Hepatocyte (in vitro differentiated cells): Measurements from ENCODE around the gene GBP3. TPM values are rescaled to one million over a fixed set of nuclear protein-coding genes. Genes with fewer than 3 reads are reported as not detected.
"Not testable (repeated sequence)": the region's sequence is repeated elsewhere in the genome, so short reads cannot be mapped to it uniquely, and the experiment has no call there.

ENCODE experiments used
- DNase-seq: peaks from one replicate; pipeline ENCODE4 v3.0.0-alpha.2; 2016; ENCODE audit warnings: low spot score
- H2AFZ ChIP-seq: fragments of 200-600 bp; sonication (generic); 2 replicates; pipeline ENCODE4 v1.6.0; 2016; ENCODE audit warnings: antibody characterized with exemption, mild to moderate bottlenecking
- H3K27ac ChIP-seq: fragments of 200-600 bp; sonication (generic); 2 replicates; pipeline ENCODE4 v1.5.1; 2016; ENCODE audit warnings: mild to moderate bottlenecking
- H3K27me3 ChIP-seq: fragments of 200-600 bp; sonication (generic); 2 replicates; pipeline ENCODE4 v1.6.1; 2016
- H3K36me3 ChIP-seq: fragments of 200-600 bp; sonication (generic); replicated peaks from 2 replicates; pipeline ENCODE4 v1.5.1; 2016; ENCODE audit warnings: low read depth; ENCODE audit not compliant: insufficient read depth
- H3K4me1 ChIP-seq: fragments of 200-600 bp; sonication (generic); 2 replicates; pipeline ENCODE4 v1.5.1; 2016; ENCODE audit warnings: mild to moderate bottlenecking, moderate library complexity; ENCODE audit not compliant: insufficient read depth
- H3K4me2 ChIP-seq: fragments of 200-600 bp; sonication (generic); 2 replicates; pipeline ENCODE4 v1.6.0; 2016
- H3K4me3 ChIP-seq: fragments of 200-600 bp; sonication (generic); 2 replicates; pipeline ENCODE4 v1.5.1; 2016; ENCODE audit warnings: mild to moderate bottlenecking
- H3K79me2 ChIP-seq: fragments of 200-600 bp; sonication (generic); 2 replicates; pipeline ENCODE4 v1.6.0; 2017; ENCODE audit warnings: mild to moderate bottlenecking
- H3K9me2 ChIP-seq: fragments of 200-600 bp; sonication (generic); replicated peaks from 2 replicates; pipeline ENCODE4 v1.6.0; 2017; ENCODE audit warnings: mild to moderate bottlenecking; ENCODE audit not compliant: insufficient read depth
- H3K9me3 ChIP-seq: fragments of 200-600 bp; sonication (generic); 2 replicates; pipeline ENCODE4 v1.5.1; 2016; ENCODE audit warnings: low read depth, mild to moderate bottlenecking
- H4K20me1 ChIP-seq: fragments of 200-600 bp; sonication (generic); 2 replicates; pipeline ENCODE4 v1.6.0; 2016; ENCODE audit warnings: mild to moderate bottlenecking; ENCODE audit not compliant: insufficient read depth, poor library complexity, severe bottlenecking
- EZH2 ChIP-seq: fragments of 200-600 bp; sonication (generic); IDR thresholded peaks from 2 replicates; pipeline ENCODE4 v1.6.1; 2016; ENCODE audit warnings: antibody characterized with exemption, mild to moderate bottlenecking, borderline replicate concordance
- EZH2phosphoT487 ChIP-seq: fragments of 200-600 bp; sonication (generic); IDR thresholded peaks from one replicate; pipeline ENCODE4 v1.6.1; 2018; ENCODE audit warnings: antibody characterized with exemption, mild to moderate bottlenecking, low read depth, moderate library complexity; ENCODE audit not compliant: unreplicated experiment, severe bottlenecking
- WGBS: methylation state at CpG from one replicate; pipeline ENCODE4 v1.1.6; 2016; ENCODE audit warnings: low lambda C conversion rate; ENCODE audit errors: missing lambda C conversion rate; 5-methylcytosine and 5-hydroxymethylcytosine counted together
- polyA plus RNA-seq: library from polyadenylated mRNA; unstranded; fragments of >200 nt; fragmentation: Nextera tagmentation; extraction: Ambion mirVana; gene quantifications from 2 replicates; pipeline ENCODE4 v1.2.1, GENCODE V29; 2016
- total RNA-seq: library from RNA; depleted of rRNA; stranded (reverse); fragments of >200 nt; gene quantifications from 2 replicates; pipeline ENCODE4 v1.2.3, GENCODE V29; 2014
- TF ChIP-seq, protein P1 (sequence below): fragments of 200-600 bp; sonication (generic); IDR thresholded peaks from 2 replicates; pipeline ENCODE4 v1.5.1; 2016; ENCODE audit warnings: antibody characterized with exemption, mild to moderate bottlenecking; ENCODE audit not compliant: poor library complexity

GBP3 gene
- total and polyA plus RNA-seq, 2 experiments from 2014 or later: 5.4 to 12.0 TPM

- Histone ChIP-seq H3K27me3 (no peaks in the 10 kb centered on the region), H3K79me2 (peaks cover 12% of the 10 kb centered on the region), H3K27ac (peak overlapping the region; percentile 86), H3K4me3 (no peak overlapping the region), H3K9me2 (no peaks in the 10 kb centered on the region), H3K9me3 (no peaks in the 10 kb centered on the region), H2AFZ (peak overlapping the region; percentile 13), H3K36me3 (no peaks in the 10 kb centered on the region), H4K20me1 (no peaks in the 10 kb centered on the region), H3K4me1 (no peaks in the 10 kb centered on the region), H3K4me2 (peak overlapping the region; percentile 73)
- no peak for DNase-seq
- TF ChIP-seq EZH2phosphoT487 (no peak), EZH2 (no peak)
- TF ChIP-seq, protein P1, sequence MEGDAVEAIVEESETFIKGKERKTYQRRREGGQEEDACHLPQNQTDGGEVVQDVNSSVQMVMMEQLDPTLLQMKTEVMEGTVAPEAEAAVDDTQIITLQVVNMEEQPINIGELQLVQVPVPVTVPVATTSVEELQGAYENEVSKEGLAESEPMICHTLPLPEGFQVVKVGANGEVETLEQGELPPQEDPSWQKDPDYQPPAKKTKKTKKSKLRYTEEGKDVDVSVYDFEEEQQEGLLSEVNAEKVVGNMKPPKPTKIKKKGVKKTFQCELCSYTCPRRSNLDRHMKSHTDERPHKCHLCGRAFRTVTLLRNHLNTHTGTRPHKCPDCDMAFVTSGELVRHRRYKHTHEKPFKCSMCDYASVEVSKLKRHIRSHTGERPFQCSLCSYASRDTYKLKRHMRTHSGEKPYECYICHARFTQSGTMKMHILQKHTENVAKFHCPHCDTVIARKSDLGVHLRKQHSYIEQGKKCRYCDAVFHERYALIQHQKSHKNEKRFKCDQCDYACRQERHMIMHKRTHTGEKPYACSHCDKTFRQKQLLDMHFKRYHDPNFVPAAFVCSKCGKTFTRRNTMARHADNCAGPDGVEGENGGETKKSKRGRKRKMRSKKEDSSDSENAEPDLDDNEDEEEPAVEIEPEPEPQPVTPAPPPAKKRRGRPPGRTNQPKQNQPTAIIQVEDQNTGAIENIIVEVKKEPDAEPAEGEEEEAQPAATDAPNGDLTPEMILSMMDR: no peak
Observed at GRCh38 chr1:89023026-89023425, 360 bp upstream of the GBP3 start.

- H4K20me1 ChIP-seq, H3K27ac ChIP-seq, H3K4me3 ChIP-seq, H3K9me3 ChIP-seq, H2AFZ ChIP-seq, H3K27me3 ChIP-seq, DNase-seq, H3K9me2 ChIP-seq, H3K4me2 ChIP-seq, H3K36me3 ChIP-seq, H3K4me1 ChIP-seq: not testable (repeated sequence)
- 77% methylated on average over 3 of the region's 3 CpGs for WGBS
- peaks cover 12% of the 10 kb centered on the region for H3K79me2 ChIP-seq
Observed at GRCh38 chr1:89018318-89018717, 4.3 kb downstream of the GBP3 start.

DNA sequence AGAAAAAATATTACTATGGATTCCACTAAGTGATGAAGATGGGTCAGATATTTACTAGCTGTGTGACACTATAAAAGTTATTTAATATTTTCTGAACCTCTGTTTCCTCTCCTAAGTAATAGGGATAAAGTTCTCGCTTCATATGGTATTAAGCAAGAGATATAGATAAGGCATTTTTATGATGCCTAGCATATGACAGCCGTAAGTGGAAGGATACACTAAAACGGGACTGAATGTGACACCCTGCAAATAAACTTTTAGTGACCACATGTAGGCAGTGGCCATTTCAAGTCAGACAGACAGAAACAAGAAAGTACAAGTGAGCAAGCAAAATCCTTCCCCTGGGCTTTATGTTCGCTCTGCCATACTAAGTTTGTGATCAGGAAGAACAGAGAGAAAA lies 14.2 kb downstream of the GBP3 start:
- Histone ChIP-seq H3K36me3 (no peaks in the 10 kb centered on the region), H3K27me3 (no peaks in the 10 kb centered on the region), H2AFZ (no peak overlapping the region), H4K20me1 (no peaks in the 10 kb centered on the region), H3K4me3 (no peak overlapping the region), H3K27ac (no peak overlapping the region), H3K79me2 (no peaks in the 10 kb centered on the region), H3K9me3 (no peaks in the 10 kb centered on the region), H3K4me2 (no peak overlapping the region), H3K9me2 (no peaks in the 10 kb centered on the region), H3K4me1 (no peaks in the 10 kb centered on the region)
- 69% methylated on average over 4 of the region's 4 CpGs for WGBS
- no peak for DNase-seq
- TF ChIP-seq EZH2 (no peak), EZH2phosphoT487 (no peak)
- TF ChIP-seq, protein P1: no peak

DNA sequence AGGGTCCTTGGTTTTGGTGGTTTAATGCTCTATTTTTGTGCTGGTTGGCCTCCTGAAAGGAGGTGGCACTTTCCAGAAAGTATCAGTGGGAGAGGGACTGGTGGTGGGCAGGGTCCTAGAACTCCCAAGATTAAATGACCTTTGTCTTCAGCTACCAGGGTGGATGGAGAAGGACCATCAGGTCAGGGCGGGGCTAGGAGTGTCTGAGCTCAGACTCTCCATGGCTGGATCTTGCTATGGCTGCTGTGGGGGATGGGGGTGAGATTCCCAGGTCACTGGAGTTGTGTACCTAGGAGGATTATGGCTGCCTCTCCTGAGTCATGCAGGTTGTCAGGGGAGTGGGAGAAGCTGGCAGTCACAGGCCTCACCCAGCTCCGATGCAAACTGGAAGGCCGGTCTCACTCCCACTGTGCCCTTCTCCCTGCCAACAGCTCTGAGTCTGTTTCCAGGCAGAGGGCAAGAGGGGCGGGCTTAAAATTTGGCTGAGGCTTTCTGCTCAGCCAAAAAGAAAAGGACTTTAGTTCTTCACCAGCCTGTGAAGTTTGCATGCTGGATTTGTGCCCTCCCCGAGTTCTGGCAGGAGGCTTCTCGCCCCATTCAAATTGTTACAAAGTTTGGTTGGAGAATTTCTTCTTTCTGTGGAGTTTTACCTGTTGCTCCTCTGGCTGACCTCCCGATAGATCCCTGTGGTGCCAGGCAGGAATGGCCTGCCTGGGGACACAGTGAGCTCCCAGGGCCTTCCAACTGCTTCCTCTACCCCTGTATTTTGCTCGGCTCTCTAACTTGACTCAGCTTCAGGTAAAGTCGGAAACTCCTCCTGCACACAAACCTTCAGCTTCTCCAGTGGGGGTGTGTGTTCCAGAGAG lies 17.1 kb downstream of the GBP3 start:
- WGBS: 94% methylated on average over 9 of the region's 9 CpGs
- Histone ChIP-seq H4K20me1 (no peaks in the 10 kb centered on the region), H3K79me2 (no peaks in the 10 kb centered on the region), H3K27me3 (no peaks in the 10 kb centered on the region), H2AFZ (no peak overlapping the region), H3K9me2 (no peaks in the 10 kb centered on the region), H3K4me2 (no peak overlapping the region), H3K9me3 (no peaks in the 10 kb centered on the region), H3K36me3 (no peaks in the 10 kb centered on the region), H3K4me3 (no peak overlapping the region), H3K4me1 (no peaks in the 10 kb centered on the region), H3K27ac (no peak overlapping the region)
- DNase-seq: no peak
- TF ChIP-seq, protein P1: no peak
- TF ChIP-seq EZH2: no peak

- H3K4me2 ChIP-seq, H3K9me2 ChIP-seq, DNase-seq, H3K36me3 ChIP-seq, H4K20me1 ChIP-seq, H3K4me1 ChIP-seq, H2AFZ ChIP-seq, H3K4me3 ChIP-seq, H3K9me3 ChIP-seq, H3K27ac ChIP-seq, H3K27me3 ChIP-seq, H3K79me2 ChIP-seq: not testable (repeated sequence)
Observed at GRCh38 chr1:89002176-89002575, 20.5 kb downstream of the GBP3 start.
